Adrenal gland (tissue), 5 donors: ENCODE measurements around the gene SVIL.

Experiments used
- POLR2A ChIP-seq, 2 donors: fragments of 450-650 bp; IDR thresholded peaks; one replicate each; pipeline ENCODE4 v1.6.1; 2017; ENCODE audit warnings: antibody characterized with exemption in 2 of 2, mild to moderate bottlenecking in 2 of 2, moderate library complexity in 1 of 2
- TF ChIP-seq, protein P1 (sequence below), 6 experiments: fragments of 450-650 bp in 4 of 6; fragments of 200-600 bp in 2 of 6; sonication (generic) in 1 of 6; IDR thresholded peaks; 1 replicate in 5 of 6; 2 replicates in 1 of 6; pipeline versions ENCODE4 v1.5.1 to v1.8.0; 2016 to 2021; ENCODE audit warnings: antibody characterized with exemption in 6 of 6, mild to moderate bottlenecking in 2 of 6, moderate library complexity in 1 of 6
- donor health status: DM: no; HTN: no; CAD: no.

DNA sequence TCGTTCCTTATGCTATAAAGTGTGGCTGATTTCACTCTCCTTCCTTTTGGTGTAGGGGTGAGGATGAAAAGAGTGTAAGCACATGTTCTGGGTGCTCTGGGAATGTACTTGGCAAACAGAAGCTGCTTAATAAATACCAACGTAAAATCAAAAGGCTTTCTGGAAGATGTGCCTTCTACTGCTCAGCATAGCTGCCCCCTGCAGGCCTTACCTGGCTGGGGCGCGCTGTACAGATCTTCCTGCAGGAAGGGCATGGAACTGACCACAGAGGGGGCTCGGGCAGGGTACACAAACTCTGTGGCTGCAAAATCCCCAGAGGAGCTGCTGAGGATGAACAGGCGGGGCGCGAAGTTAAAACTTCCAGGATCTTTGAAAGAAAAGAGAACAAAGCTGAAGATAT, 169.4 kb downstream of the SVIL start:
- TF ChIP-seq, protein P1, sequence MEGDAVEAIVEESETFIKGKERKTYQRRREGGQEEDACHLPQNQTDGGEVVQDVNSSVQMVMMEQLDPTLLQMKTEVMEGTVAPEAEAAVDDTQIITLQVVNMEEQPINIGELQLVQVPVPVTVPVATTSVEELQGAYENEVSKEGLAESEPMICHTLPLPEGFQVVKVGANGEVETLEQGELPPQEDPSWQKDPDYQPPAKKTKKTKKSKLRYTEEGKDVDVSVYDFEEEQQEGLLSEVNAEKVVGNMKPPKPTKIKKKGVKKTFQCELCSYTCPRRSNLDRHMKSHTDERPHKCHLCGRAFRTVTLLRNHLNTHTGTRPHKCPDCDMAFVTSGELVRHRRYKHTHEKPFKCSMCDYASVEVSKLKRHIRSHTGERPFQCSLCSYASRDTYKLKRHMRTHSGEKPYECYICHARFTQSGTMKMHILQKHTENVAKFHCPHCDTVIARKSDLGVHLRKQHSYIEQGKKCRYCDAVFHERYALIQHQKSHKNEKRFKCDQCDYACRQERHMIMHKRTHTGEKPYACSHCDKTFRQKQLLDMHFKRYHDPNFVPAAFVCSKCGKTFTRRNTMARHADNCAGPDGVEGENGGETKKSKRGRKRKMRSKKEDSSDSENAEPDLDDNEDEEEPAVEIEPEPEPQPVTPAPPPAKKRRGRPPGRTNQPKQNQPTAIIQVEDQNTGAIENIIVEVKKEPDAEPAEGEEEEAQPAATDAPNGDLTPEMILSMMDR (IDR thresholded peaks at IDR 0.05) = no peak
- TF ChIP-seq POLR2A (IDR thresholded peaks at IDR 0.05) = no peak
